ENCODE data around the gene TRAPPC5. TPM values are rescaled to one million over a fixed set of nuclear protein-coding genes. Genes with fewer than 3 reads are reported as not detected.

The TRAPPC5 gene
- total RNA-seq, 1 donor from 2014 or later: 72.2 TPM

DNA sequence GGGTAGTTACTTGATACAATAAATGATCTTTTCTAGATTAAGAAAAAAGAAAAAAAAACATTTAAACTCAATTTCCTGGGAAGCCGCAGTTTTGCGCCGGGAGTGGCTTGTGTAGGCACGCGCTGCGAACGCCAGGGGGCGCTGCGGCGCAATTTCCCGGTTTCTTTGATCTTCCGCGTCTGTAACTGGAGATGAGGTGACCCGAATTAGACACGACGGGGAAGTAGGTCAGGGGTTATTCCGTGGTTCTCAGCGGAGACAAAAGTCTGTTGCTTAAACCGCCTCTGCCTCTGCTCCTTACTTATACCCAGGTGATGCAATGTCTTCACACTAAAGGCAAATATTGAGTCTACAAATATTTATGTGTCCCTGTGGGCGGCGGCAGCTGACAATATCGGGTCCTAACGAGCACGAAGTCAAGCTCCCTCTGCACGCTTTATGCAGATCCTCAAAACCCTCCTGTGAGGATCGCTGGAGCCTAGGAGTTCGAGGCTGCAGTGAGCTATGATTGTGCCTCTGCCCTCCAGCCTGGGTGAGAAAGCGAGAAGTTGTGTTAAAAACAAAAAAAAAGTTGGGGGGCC lies 28.5 kb upstream of the TRAPPC5 start:
- intact Hi-C loops (cut with micrococcal nuclease): loop anchor here (1.0 to 2.0 kb wide), 5 partner anchors 15 to 550 kb away; partner anchors contain the start of genes PET100, STXBP2, TRAPPC5 and XAB2
- Mint-ChIP-seq H3K9me3 (no peaks in the 10 kb centered on the region), H3K27me3 (ENCODE audit: insufficient read depth) (peaks cover 7% of the 10 kb centered on the region), H3K36me3 (ENCODE audit: low read depth) (no peaks in the 10 kb centered on the region), H3K4me1 (ENCODE audit: low read depth) (peaks cover 13% of the 10 kb centered on the region), H3K4me3 (peak overlapping the region; percentile 70), H3K27ac (peak overlapping the region; percentile 52)
- peak; percentile 81 for DNase-seq (ENCODE audit: low spot score)

DNA sequence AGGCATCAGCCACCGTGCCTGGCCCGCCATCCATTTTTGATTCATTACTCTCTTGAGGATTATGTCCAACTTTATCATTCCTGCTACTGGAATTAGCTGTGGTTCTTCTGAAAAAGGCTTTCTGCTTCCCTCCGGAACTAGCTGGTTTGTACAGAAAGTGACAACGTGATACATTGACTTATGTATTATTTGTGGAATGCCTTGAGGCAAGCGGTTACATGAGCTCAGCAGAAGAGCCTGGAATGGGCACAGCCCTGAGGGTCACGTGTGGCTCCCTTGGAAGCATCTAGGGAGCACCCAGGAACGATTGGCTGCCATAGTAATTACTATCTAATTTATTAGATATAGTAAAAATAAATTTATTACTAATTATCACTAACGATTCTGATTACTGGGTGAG lies 26.2 kb upstream of the TRAPPC5 start:
- H3K27ac Mint-ChIP-seq: no peak overlapping the region
- no peak overlapping the region for H3K4me3 Mint-ChIP-seq
- H3K9me3 Mint-ChIP-seq: no peaks in the 10 kb centered on the region
- peaks cover 8% of the 10 kb centered on the region for H3K27me3 Mint-ChIP-seq (ENCODE audit: insufficient read depth)
- no peak for DNase-seq (ENCODE audit: low spot score)
- peaks cover 26% of the 10 kb centered on the region for H3K4me1 Mint-ChIP-seq (ENCODE audit: low read depth)
- H3K36me3 Mint-ChIP-seq (ENCODE audit: low read depth): no peaks in the 10 kb centered on the region
- intact Hi-C loops (cut with micrococcal nuclease): no loop called here

DNA sequence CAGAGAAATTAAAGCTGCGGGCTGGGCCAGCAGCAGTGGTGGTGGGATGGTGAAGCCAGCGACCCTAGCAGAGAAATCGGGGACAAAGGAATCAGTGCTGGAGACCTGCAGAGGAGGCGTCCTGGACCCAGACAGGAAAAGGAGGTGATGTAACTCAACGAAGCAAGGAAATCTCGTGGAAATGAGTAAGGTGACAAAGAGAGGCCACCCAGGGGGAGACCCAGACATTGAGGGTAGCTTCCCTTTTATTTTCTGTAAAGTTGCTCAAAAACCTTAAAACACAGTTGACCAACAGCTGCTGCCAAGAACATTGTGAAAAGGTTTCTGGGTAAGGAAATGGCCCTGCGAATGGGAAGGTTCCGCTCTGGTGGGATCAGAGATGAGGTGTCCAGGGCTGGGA lies 25.1 kb upstream of the TRAPPC5 start:
- H3K27ac Mint-ChIP-seq: peak overlapping the region; percentile 44
- H3K4me3 Mint-ChIP-seq: no peak overlapping the region
- peaks cover 6% of the 10 kb centered on the region for H3K27me3 Mint-ChIP-seq (ENCODE audit: insufficient read depth)
- intact Hi-C loops (cut with micrococcal nuclease): no loop called here
- DNase-seq (ENCODE audit: low spot score): no peak
- H3K4me1 Mint-ChIP-seq (ENCODE audit: low read depth): peaks cover 26% of the 10 kb centered on the region
- no peaks in the 10 kb centered on the region for H3K36me3 Mint-ChIP-seq (ENCODE audit: low read depth)
- H3K9me3 Mint-ChIP-seq: no peaks in the 10 kb centered on the region

DNA sequence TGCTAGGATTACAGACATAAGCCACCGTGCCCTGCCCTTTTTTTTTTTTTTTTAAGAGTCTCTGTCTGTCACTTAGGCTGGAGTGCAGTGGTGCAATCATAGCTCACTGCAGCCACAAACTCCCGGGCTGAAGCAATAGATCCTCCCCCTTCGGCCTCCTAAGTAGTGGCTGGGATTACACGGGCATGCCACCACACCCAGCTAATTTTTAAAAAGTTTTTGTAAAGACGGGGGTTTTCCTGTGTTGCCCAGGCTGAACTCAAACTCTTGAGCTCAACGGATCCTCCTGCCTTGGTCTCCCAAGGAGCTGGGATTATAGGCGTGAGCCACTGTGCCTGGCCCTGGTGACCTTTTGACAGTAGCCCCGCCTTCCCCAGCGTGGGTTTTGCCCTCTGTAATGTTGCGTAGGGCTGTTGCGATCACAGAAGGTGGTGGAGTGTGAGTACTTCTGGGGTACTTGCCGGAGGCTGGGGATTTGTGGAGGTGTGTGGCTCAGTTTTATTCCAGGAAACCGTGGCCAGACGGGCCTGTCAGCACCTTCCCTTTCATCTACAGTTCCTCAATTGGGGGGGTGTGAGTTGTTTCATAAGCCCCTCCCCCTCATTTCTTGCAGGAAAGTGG lies 23.4 kb upstream of the TRAPPC5 start:
- H3K9me3 Mint-ChIP-seq: no peaks in the 10 kb centered on the region
- no peak for DNase-seq (ENCODE audit: low spot score)
- H3K27ac Mint-ChIP-seq: peak overlapping the region; percentile 68
- no peaks in the 10 kb centered on the region for H3K36me3 Mint-ChIP-seq (ENCODE audit: low read depth)
- peaks cover 2% of the 10 kb centered on the region for H3K27me3 Mint-ChIP-seq (ENCODE audit: insufficient read depth)
- H3K4me1 Mint-ChIP-seq (ENCODE audit: low read depth): peaks cover 23% of the 10 kb centered on the region
- H3K4me3 Mint-ChIP-seq: no peak overlapping the region
- intact Hi-C loops (cut with micrococcal nuclease): no loop called here

DNA sequence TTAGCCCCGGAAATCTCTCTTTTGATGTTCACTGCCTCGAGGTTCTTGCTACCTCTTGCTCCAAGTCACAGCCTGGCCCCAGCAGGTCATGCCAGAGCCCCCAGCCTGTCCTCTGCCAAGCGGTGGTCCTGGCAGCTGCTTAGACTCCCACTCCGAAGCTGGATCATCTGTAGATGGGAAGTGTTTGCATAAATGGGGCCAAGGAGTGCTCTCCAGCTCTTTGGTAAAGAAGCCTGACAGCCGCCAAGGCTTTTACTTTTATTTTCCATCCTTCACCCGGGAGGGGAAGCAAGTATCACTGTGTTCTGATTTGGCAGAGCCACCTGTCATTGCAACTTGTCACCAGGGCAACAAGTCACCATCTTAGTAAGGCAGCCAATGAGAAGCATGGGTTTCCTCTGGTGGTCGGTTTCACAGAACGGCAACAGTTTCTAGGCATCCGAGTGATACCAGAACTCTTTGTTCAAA lies 22.4 kb upstream of the TRAPPC5 start:
- Mint-ChIP-seq H3K9me3 (no peaks in the 10 kb centered on the region), H3K27me3 (ENCODE audit: insufficient read depth) (peaks cover 2% of the 10 kb centered on the region), H3K4me1 (ENCODE audit: low read depth) (peaks cover 19% of the 10 kb centered on the region), H3K27ac (peak overlapping the region; percentile 58), H3K36me3 (ENCODE audit: low read depth) (no peaks in the 10 kb centered on the region), H3K4me3 (peak overlapping the region; percentile 50)
- DNase-seq (ENCODE audit: low spot score): peak; percentile 55
- intact Hi-C loops (cut with micrococcal nuclease): no loop called here

DNA sequence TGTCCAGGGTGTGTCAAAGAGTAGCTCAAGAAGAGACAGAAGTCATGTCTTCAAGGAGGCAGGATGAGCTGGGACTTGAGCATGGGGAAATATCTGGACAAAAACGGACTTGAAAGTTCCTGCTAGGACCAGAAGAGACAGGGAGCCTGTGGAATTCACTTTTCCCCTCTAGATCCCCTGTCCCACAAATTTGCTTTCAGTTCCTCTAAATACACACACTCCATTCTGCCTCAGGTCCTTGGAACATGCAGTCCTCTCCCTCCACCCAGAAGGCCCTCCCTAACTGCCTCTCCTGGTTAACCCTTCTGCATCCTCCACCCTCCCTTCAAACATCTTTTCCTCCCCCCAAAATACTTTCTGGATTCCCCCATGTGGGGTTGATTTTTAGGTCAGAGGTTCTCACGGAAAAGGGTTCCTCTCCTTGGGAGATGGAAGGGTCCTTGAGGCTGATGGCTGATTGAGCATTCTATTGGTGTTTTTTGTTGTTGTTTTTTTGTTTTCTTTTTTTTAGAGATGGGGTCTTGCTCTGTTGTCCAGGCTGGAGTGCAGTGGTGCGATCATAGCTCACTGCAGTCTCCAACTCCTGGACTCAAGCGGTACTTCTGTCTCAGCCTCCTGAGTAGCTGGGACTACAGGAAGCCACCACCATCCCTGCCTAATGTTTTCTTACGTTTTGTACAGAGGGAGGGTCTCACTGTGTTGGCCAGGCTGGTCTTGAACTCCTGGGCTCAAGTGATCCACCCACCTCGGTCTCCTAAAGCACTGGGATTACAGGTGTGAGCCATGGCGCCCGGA lies 18.7 kb upstream of the TRAPPC5 start:
- Mint-ChIP-seq H3K9me3 (no peaks in the 10 kb centered on the region), H3K4me3 (no peak overlapping the region), H3K4me1 (ENCODE audit: low read depth) (peaks cover 15% of the 10 kb centered on the region), H3K36me3 (ENCODE audit: low read depth) (no peaks in the 10 kb centered on the region), H3K27me3 (ENCODE audit: insufficient read depth) (peaks cover 2% of the 10 kb centered on the region), H3K27ac (no peak overlapping the region)
- intact Hi-C loops (cut with micrococcal nuclease): no loop called here
- no peak for DNase-seq (ENCODE audit: low spot score)

DNA sequence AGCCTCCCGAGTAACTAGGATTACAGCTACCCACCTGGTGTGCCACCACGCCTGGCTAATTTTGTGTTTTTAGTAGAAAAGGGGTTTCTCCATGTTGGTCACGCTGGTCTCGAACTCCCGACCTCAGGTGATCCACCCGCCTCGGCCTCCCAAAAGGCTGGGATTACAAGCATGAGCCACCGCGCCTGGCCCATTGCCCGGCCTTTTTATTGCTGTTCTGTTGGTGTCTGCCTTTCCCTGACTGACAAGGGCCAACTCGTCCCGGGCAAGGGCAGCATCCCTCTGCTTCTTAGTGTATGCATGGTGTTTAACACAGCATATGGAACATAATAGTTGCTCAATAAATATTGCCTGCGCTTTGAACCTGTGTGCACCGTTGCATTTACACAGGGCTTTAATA lies 18.0 kb upstream of the TRAPPC5 start:
- no peak for DNase-seq (ENCODE audit: low spot score)
- no peaks in the 10 kb centered on the region for H3K27me3 Mint-ChIP-seq (ENCODE audit: insufficient read depth)
- H3K4me3 Mint-ChIP-seq: no peak overlapping the region
- peaks cover 8% of the 10 kb centered on the region for H3K4me1 Mint-ChIP-seq (ENCODE audit: low read depth)
- no peaks in the 10 kb centered on the region for H3K9me3 Mint-ChIP-seq
- H3K36me3 Mint-ChIP-seq (ENCODE audit: low read depth): no peaks in the 10 kb centered on the region
- H3K27ac Mint-ChIP-seq: no peak overlapping the region
- intact Hi-C loops (cut with micrococcal nuclease): no loop called here

DNA sequence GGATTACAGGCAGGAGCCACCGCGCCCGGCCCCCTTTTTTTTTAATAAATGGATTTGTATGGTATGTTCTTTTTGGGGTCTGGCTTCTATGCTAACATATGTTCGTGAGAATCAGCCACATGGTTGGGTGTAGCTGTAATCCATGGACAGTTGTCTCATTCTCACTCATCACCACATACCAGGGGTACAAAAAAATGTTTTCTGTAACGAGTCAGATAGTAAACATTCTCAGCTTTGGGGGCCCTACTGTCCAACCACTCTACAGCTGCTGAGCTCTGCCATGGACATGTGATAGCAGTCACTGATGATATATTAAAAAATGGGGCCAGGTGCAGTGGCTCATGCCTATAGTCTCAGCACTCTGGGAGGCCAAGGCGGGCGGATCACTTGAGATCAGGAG lies 16.9 kb upstream of the TRAPPC5 start:
- Mint-ChIP-seq H3K9me3 (no peaks in the 10 kb centered on the region), H3K4me3 (no peak overlapping the region), H3K4me1 (ENCODE audit: low read depth) (no peaks in the 10 kb centered on the region), H3K36me3 (ENCODE audit: low read depth) (no peaks in the 10 kb centered on the region), H3K27me3 (ENCODE audit: insufficient read depth) (peaks cover 4% of the 10 kb centered on the region), H3K27ac (no peak overlapping the region)
- intact Hi-C loops (cut with micrococcal nuclease): no loop called here
- no peak for DNase-seq (ENCODE audit: low spot score)

DNA sequence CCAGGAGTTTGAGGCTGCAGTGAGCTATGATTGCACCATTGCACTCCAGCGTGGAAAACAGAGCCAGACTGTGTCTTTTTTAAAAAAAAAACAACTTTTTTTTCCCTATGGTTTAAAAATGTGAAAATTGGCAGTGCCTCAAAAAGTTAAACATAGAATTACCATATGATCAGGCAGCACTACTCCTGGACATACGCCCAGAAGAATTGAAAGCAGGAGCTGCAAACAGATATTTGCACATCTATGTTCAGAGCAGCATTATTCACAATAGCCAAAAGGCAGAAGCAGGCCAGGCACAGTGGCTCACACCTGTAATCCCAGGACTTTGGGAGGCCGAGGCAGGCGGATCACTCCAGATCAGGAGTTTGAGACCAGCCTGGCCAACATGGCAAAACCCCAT lies 15.6 kb upstream of the TRAPPC5 start:
- H3K9me3 Mint-ChIP-seq: no peaks in the 10 kb centered on the region
- H3K27me3 Mint-ChIP-seq (ENCODE audit: insufficient read depth): peaks cover 8% of the 10 kb centered on the region
- H3K4me3 Mint-ChIP-seq: no peak overlapping the region
- intact Hi-C loops (cut with micrococcal nuclease): no loop called here
- H3K4me1 Mint-ChIP-seq (ENCODE audit: low read depth): peaks cover 4% of the 10 kb centered on the region
- no peak for DNase-seq (ENCODE audit: low spot score)
- H3K36me3 Mint-ChIP-seq (ENCODE audit: low read depth): no peaks in the 10 kb centered on the region
- H3K27ac Mint-ChIP-seq: no peak overlapping the region

DNA sequence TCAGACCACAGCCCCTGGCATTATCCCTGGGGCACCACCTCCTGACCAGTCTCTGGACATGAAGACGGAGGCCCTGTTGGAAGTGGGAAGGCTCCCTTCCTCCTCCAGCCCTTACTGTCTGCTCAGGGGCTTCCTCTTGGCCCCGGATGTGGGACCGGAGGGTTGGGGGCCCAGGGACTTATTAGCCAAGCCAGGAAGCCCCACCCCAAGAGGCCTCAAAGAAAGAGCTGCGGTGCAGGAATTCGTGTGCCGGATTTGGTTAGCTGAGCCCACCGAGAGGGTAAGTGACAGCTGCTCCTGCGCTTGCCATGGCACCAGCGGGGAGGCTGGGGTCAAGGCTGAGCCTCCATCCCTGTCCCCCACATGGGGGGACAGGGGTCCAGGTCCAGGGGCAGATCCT lies 11.8 kb upstream of the TRAPPC5 start, which contains the start of gene RETN:
TSS of gene RETN (plus strand) at position 208 of the 400 bp plus-strand sequence. CDS start 278 bp downstream, outside the sequence.
- peaks cover 4% of the 10 kb centered on the region for H3K4me1 Mint-ChIP-seq (ENCODE audit: low read depth)
- no peaks in the 10 kb centered on the region for H3K9me3 Mint-ChIP-seq
- H3K36me3 Mint-ChIP-seq (ENCODE audit: low read depth): no peaks in the 10 kb centered on the region
- peaks cover 33% of the 10 kb centered on the region for H3K27me3 Mint-ChIP-seq (ENCODE audit: insufficient read depth)
- DNase-seq (ENCODE audit: low spot score): no peak
- no peak within 1 kb of the TSS for H3K4me3 Mint-ChIP-seq
- H3K27ac Mint-ChIP-seq: no peak within 1 kb of the TSS
- intact Hi-C loops (cut with micrococcal nuclease): no loop called here

DNA sequence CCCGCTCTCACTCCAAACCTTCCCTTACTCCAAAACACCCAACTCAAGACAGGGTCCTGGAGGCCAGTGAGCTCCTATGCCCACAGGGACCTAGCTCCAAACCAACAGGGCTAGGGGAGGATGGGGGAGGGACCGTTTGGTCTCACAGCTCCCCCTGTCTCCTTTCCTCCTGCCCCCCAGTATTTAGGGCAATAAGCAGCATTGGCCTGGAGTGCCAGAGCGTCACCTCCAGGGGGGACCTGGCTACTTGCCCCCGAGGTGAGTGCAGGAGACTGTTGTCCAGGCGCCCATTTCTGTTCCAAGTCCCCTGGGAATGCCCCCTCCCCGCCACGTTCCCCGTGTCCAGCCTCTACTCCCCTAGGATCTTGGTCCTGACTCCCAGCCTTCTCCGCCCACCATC lies 11.0 kb upstream of the TRAPPC5 start:
- intact Hi-C loops (cut with micrococcal nuclease): no loop called here
- H3K4me3 Mint-ChIP-seq: no peak overlapping the region
- no peaks in the 10 kb centered on the region for H3K9me3 Mint-ChIP-seq
- H3K36me3 Mint-ChIP-seq (ENCODE audit: low read depth): no peaks in the 10 kb centered on the region
- no peak overlapping the region for H3K27ac Mint-ChIP-seq
- no peak for DNase-seq (ENCODE audit: low spot score)
- peaks cover 41% of the 10 kb centered on the region for H3K27me3 Mint-ChIP-seq (ENCODE audit: insufficient read depth)
- H3K4me1 Mint-ChIP-seq (ENCODE audit: low read depth): peaks cover 12% of the 10 kb centered on the region

DNA sequence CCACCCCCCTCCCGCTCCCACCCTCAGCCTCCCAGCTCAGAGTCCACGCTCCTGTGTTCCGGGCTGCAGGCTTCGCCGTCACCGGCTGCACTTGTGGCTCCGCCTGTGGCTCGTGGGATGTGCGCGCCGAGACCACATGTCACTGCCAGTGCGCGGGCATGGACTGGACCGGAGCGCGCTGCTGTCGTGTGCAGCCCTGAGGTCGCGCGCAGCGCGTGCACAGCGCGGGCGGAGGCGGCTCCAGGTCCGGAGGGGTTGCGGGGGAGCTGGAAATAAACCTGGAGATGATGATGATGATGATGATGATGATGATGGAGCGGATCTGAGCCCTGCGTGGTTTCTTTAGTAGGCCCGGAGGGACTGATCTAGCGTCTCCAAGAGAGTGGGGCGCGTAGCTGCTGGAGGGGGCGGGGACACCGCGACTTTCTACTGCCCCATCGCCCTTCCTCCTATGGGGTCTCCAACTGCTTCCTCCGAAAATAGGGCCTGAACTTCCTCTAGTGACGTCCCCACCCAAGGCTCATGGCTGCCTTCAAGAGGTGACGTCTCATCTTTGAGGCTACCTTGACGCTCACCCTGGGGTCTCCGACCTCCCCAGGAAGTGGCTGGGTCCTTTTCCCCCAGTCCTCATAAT lies 10.4 kb upstream of the TRAPPC5 start:
- H3K27ac Mint-ChIP-seq: no peak overlapping the region
- peaks cover 41% of the 10 kb centered on the region for H3K27me3 Mint-ChIP-seq (ENCODE audit: insufficient read depth)
- intact Hi-C loops (cut with micrococcal nuclease): no loop called here
- DNase-seq (ENCODE audit: low spot score): peak; percentile 11
- H3K9me3 Mint-ChIP-seq: no peaks in the 10 kb centered on the region
- peaks cover 13% of the 10 kb centered on the region for H3K4me1 Mint-ChIP-seq (ENCODE audit: low read depth)
- no peaks in the 10 kb centered on the region for H3K36me3 Mint-ChIP-seq (ENCODE audit: low read depth)
- peak overlapping the region; percentile 30 for H3K4me3 Mint-ChIP-seq

DNA sequence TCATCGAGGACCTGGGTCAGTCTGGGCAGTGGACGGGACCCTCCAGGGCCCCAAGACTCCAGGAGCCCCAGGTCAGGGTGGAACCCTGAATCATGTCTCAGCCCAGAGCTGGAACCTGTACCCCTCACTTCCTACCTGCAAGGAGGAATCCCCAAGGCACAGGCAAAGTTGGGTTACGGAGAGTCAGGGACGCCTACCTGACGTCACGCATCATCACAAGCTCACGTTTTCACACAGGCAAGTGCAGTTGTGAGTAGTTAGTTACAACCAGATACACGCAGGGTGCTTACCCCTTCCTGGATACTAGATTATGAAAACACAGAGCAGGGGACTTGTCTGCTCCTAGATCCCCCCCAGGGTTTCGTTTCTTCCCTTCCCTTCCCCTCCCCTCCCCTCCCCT lies 9.8 kb upstream of the TRAPPC5 start:
- Mint-ChIP-seq H3K4me1 (ENCODE audit: low read depth) (peaks cover 16% of the 10 kb centered on the region), H3K27ac (no peak overlapping the region), H3K4me3 (peak overlapping the region; percentile 30), H3K36me3 (ENCODE audit: low read depth) (no peaks in the 10 kb centered on the region), H3K27me3 (ENCODE audit: insufficient read depth) (peaks cover 41% of the 10 kb centered on the region), H3K9me3 (no peaks in the 10 kb centered on the region)
- intact Hi-C loops (cut with micrococcal nuclease): no loop called here
- DNase-seq (ENCODE audit: low spot score): no peak
